ENCODE results near the gene OPN3.

The OPN3 gene

GRCh38 chr1:241638099-241638682, 2.0 kb downstream of the OPN3 start:
- TF ChIP-seq, protein P1, sequence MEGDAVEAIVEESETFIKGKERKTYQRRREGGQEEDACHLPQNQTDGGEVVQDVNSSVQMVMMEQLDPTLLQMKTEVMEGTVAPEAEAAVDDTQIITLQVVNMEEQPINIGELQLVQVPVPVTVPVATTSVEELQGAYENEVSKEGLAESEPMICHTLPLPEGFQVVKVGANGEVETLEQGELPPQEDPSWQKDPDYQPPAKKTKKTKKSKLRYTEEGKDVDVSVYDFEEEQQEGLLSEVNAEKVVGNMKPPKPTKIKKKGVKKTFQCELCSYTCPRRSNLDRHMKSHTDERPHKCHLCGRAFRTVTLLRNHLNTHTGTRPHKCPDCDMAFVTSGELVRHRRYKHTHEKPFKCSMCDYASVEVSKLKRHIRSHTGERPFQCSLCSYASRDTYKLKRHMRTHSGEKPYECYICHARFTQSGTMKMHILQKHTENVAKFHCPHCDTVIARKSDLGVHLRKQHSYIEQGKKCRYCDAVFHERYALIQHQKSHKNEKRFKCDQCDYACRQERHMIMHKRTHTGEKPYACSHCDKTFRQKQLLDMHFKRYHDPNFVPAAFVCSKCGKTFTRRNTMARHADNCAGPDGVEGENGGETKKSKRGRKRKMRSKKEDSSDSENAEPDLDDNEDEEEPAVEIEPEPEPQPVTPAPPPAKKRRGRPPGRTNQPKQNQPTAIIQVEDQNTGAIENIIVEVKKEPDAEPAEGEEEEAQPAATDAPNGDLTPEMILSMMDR (IDR thresholded peaks at IDR 0.05): no peak
- peaks cover 53% of the 10 kb centered on the region for H3K36me3 Mint-ChIP-seq (ENCODE audit: low read depth)
- H3K27me3 Mint-ChIP-seq (ENCODE audit: low read depth, poor library complexity): no peaks in the 10 kb centered on the region
- peaks cover 53% of the 10 kb centered on the region for H3K9me3 Mint-ChIP-seq
- no peak for DNase-seq
- H3K4me1 Mint-ChIP-seq: peaks cover 29% of the 10 kb centered on the region
- H3K4me3 Mint-ChIP-seq: peak overlapping the region; percentile 86
- H3K27ac Mint-ChIP-seq: peak overlapping the region; percentile 85

DNA sequence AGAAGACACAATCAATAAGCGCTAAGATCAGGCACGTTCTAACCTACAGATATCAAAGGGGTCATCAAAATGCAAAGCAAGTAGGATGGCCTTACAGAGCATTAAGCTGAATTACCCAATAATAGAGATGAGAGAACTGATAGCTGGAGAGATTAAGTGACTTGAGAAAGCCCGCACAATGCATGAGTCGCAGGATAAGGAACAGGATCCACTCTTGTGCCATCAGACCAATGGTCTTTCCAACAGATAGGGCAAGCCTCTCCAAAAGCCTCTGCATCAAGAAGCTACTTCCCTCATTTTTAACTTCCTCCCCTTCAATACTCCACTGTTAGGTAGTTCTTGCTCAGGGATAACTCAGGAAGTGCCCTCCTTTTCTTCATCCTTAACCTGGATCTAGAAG, 2.6 kb downstream of the OPN3 start:
- Mint-ChIP-seq H3K4me1 (peaks cover 29% of the 10 kb centered on the region), H3K27me3 (ENCODE audit: low read depth, poor library complexity) (no peaks in the 10 kb centered on the region), H3K4me3 (peak overlapping the region; percentile 86), H3K27ac (no peak overlapping the region), H3K36me3 (ENCODE audit: low read depth) (peaks cover 58% of the 10 kb centered on the region), H3K9me3 (peaks cover 51% of the 10 kb centered on the region)
- TF ChIP-seq, protein P1 (IDR thresholded peaks at IDR 0.05): no peak
- DNase-seq: no peak

DNA sequence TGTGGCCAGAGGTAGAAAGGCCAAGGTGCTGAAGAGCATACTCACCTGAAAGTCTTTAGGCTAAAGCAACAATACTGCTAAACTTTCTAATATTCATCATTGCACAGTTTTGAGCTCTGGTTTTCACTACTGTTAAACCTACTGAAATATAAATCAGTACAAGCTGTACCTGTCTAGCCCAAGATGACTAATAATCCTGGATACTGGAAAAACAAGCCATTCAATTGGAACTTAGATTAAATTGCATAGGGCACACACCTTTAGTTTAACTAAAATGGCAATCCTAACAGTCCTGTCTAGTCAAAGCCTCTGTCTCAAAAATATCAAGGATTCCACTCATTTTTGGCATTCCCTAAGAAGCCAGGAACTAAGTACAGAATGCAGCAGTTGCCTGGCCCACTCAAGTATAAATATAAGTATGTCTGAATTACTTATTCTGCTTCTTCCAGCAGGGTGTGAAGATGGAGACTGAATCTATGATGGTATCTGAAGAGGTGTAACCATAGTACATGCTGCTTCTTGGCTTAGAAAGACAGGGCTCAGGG, 3.1 kb downstream of the OPN3 start:
- H3K36me3 Mint-ChIP-seq (ENCODE audit: low read depth): peaks cover 58% of the 10 kb centered on the region
- TF ChIP-seq, protein P1 (IDR thresholded peaks at IDR 0.05): no peak
- no peaks in the 10 kb centered on the region for H3K27me3 Mint-ChIP-seq (ENCODE audit: low read depth, poor library complexity)
- no peak overlapping the region for H3K27ac Mint-ChIP-seq
- no peak for DNase-seq
- peaks cover 47% of the 10 kb centered on the region for H3K9me3 Mint-ChIP-seq
- peak overlapping the region; percentile 86 for H3K4me3 Mint-ChIP-seq
- peaks cover 29% of the 10 kb centered on the region for H3K4me1 Mint-ChIP-seq

GRCh38 chr1:241636291-241636690, 3.9 kb downstream of the OPN3 start:
- H3K4me1 Mint-ChIP-seq: peaks cover 29% of the 10 kb centered on the region
- H3K27me3 Mint-ChIP-seq (ENCODE audit: low read depth, poor library complexity): no peaks in the 10 kb centered on the region
- peaks cover 66% of the 10 kb centered on the region for H3K36me3 Mint-ChIP-seq (ENCODE audit: low read depth)
- peak overlapping the region; percentile 49 for H3K4me3 Mint-ChIP-seq
- H3K27ac Mint-ChIP-seq: no peak overlapping the region
- DNase-seq: no peak
- TF ChIP-seq, protein P1 (IDR thresholded peaks at IDR 0.05): no peak
- H3K9me3 Mint-ChIP-seq: peaks cover 41% of the 10 kb centered on the region

DNA sequence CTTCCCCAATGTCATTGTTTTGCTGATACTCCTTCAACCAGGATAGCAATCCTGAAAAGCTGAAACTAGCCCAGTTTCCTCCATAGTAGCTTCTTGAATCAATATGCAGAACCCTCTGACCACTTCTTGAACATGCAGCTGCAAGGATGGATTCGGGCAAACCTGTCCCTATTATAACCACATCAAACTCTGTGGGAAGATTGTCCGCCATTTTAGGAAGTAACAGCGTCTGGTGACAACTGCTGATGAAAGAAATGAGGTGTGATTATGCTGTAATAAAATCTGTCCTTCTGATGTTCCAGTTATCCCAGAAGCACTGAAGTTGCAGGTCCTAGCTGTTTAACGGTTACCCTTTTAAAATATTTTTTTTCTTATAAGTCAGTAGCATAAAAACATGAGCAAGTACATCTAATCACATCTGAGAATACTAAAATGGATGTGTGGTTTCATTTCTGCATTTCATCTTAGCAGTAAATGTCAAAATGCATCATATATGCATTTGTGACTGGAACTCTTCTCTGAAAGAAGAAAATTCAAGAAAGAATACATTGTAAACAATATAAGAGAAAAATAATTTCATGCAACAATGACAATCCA, 4.5 kb downstream of the OPN3 start:
- no peak overlapping the region for H3K27ac Mint-ChIP-seq
- H3K4me3 Mint-ChIP-seq: no peak overlapping the region
- H3K36me3 Mint-ChIP-seq (ENCODE audit: low read depth): peaks cover 70% of the 10 kb centered on the region
- no peaks in the 10 kb centered on the region for H3K27me3 Mint-ChIP-seq (ENCODE audit: low read depth, poor library complexity)
- peaks cover 36% of the 10 kb centered on the region for H3K9me3 Mint-ChIP-seq
- no peak for DNase-seq
- H3K4me1 Mint-ChIP-seq: peaks cover 30% of the 10 kb centered on the region
- TF ChIP-seq, protein P1 (IDR thresholded peaks at IDR 0.05): no peak

DNA sequence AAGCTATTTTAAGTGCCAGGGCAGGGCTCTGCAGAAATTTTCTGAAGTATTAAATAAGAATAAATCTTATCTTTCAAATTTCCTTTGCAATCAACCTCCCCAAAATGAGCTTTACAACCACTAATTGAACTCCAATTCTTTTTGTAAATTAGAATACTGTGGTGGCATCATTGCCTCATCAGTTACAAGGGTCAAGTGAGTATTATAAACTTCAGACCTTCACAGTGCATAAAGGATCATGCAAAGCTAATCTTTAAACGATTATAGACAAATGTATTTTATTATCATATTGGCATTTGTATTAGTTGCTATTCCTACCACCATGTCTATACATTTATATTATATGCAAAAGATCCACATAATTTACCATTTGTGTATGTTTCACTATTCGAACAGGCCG, 7.2 kb downstream of the OPN3 start:
- Mint-ChIP-seq H3K27me3 (ENCODE audit: low read depth, poor library complexity) (no peaks in the 10 kb centered on the region), H3K9me3 (peaks cover 34% of the 10 kb centered on the region), H3K36me3 (ENCODE audit: low read depth) (peaks cover 74% of the 10 kb centered on the region), H3K4me1 (peaks cover 23% of the 10 kb centered on the region), H3K27ac (no peak overlapping the region), H3K4me3 (no peak overlapping the region)
- TF ChIP-seq, protein P1 (IDR thresholded peaks at IDR 0.05): no peak
- no peak for DNase-seq

Data from nephron progenitor cell (in vitro differentiated cells).